ENCODE data around the gene FBXO42.

DNA sequence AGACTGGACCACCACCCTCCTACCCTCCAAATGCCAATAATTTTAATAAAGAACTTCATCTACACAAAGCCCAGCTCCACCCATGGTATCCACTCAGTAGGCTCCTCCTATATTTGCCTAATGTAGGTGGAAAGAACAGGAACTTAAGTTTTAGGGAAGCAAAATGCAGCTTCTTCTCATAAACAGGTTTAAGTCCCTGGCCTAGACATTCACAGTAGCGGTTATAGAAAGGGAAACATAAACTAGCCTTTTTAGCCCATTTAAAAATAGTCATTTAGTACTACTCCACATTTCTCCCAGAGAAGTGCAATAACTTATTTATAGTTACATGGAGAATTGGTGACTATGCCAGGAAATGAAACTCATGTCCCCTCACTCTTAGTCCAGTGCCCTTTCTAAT, 58.7 kb downstream of the FBXO42 start:
- no peak for TF ChIP-seq CTCF (IDR thresholded peaks at IDR 0.05; ENCODE audit: low read depth, low read length)
- no peak for TF ChIP-seq POLR2A (IDR thresholded peaks at IDR 0.05; ENCODE audit: extremely low read depth, insufficient read length)
